ENCODE data around the gene PLCB1. TPM values are rescaled to one million over a fixed set of nuclear protein-coding genes. Genes with fewer than 3 reads are reported as not detected.
"Not testable (repeated sequence)": the region's sequence is repeated elsewhere in the genome, so short reads cannot be mapped to it uniquely, and the experiment has no call there.

The PLCB1 gene
- total RNA-seq, 1 donor from 2014 or later = 37.4 TPM

DNA sequence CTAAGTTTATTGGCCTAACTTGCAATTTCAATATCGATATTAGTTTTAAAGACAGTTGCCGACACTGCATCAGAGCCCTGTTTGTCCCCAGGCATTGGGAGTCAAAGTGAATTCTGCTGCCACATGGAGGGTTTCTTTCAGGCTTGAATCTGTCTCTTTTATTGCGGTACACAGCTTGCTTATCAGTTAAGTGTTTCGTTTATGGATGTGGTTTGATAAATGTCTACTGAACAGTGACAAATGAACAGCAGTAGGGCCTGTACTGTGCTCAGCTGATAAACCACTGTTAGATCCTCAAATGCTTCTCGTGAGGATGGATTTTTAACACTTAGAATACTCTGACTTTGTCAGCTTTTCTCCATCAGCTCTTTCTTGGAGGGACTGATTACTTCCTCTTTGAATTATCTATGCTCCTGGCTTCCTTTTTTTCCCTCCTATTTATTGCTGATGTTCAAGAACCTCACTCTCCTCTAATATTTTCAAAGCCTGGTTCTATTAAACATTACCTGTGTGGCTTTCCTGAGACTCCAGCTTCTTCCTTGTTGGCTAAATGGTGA is 240.8 kb downstream of the PLCB1 start:
- TF ChIP-seq, protein P1, sequence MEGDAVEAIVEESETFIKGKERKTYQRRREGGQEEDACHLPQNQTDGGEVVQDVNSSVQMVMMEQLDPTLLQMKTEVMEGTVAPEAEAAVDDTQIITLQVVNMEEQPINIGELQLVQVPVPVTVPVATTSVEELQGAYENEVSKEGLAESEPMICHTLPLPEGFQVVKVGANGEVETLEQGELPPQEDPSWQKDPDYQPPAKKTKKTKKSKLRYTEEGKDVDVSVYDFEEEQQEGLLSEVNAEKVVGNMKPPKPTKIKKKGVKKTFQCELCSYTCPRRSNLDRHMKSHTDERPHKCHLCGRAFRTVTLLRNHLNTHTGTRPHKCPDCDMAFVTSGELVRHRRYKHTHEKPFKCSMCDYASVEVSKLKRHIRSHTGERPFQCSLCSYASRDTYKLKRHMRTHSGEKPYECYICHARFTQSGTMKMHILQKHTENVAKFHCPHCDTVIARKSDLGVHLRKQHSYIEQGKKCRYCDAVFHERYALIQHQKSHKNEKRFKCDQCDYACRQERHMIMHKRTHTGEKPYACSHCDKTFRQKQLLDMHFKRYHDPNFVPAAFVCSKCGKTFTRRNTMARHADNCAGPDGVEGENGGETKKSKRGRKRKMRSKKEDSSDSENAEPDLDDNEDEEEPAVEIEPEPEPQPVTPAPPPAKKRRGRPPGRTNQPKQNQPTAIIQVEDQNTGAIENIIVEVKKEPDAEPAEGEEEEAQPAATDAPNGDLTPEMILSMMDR (IDR thresholded peaks at IDR 0.05; ENCODE audit: partially characterized antibody, unreplicated experiment) = no peak
- Mint-ChIP-seq H3K36me3 (ENCODE audit: unreplicated experiment) (no peaks in the 10 kb centered on the region), H3K27ac (ENCODE audit: unreplicated experiment) (no peak overlapping the region), H3K9me3 (ENCODE audit: unreplicated experiment) (no peaks in the 10 kb centered on the region), H3K4me1 (ENCODE audit: low read depth, unreplicated experiment) (no peaks in the 10 kb centered on the region), H3K4me3 (ENCODE audit: unreplicated experiment) (no peak overlapping the region), H3K27me3 (ENCODE audit: unreplicated experiment) (no peaks in the 10 kb centered on the region)
- no peak for DNase-seq

DNA sequence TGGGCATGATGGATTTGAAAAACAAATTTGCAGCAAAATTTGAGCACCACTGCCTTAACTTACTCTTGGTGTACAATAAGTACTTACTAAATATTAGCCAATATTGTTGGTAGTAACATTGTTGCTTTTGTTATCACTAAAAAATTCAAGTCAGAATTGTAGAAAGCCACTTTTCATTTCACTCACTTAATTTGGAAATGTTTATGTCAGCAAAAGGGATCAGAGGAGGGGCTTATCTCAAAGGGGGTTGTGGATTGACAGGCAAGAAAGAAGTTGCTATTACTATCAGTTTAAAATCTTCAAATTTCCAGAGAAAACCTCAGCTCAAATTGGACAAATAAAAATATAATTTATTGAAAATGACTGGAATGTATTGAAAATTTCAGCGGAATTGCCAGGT is 241.5 kb downstream of the PLCB1 start:
- TF ChIP-seq, protein P1 (IDR thresholded peaks at IDR 0.05; ENCODE audit: partially characterized antibody, unreplicated experiment) = no peak
- Mint-ChIP-seq H3K27me3 (ENCODE audit: unreplicated experiment) (no peaks in the 10 kb centered on the region), H3K27ac (ENCODE audit: unreplicated experiment) (no peak overlapping the region), H3K4me3 (ENCODE audit: unreplicated experiment) (no peak overlapping the region), H3K9me3 (ENCODE audit: unreplicated experiment) (no peaks in the 10 kb centered on the region), H3K4me1 (ENCODE audit: low read depth, unreplicated experiment) (no peaks in the 10 kb centered on the region), H3K36me3 (ENCODE audit: unreplicated experiment) (no peaks in the 10 kb centered on the region)
- no peak for DNase-seq

GRCh38 chr20:8375898-8376297 is 243.8 kb downstream of the PLCB1 start:
- Mint-ChIP-seq H3K4me3 (ENCODE audit: unreplicated experiment) (no peak overlapping the region), H3K27me3 (ENCODE audit: unreplicated experiment) (no peaks in the 10 kb centered on the region), H3K36me3 (ENCODE audit: unreplicated experiment) (no peaks in the 10 kb centered on the region), H3K27ac (ENCODE audit: unreplicated experiment) (no peak overlapping the region), H3K9me3 (ENCODE audit: unreplicated experiment) (no peaks in the 10 kb centered on the region), H3K4me1 (ENCODE audit: low read depth, unreplicated experiment) (no peaks in the 10 kb centered on the region)
- no peak for DNase-seq
- TF ChIP-seq, protein P1 (IDR thresholded peaks at IDR 0.05; ENCODE audit: partially characterized antibody, unreplicated experiment) = no peak

GRCh38 chr20:8376940-8377339 is 244.9 kb downstream of the PLCB1 start:
- TF ChIP-seq, protein P1 (IDR thresholded peaks at IDR 0.05; ENCODE audit: partially characterized antibody, unreplicated experiment) = no peak
- H3K4me3 Mint-ChIP-seq (ENCODE audit: unreplicated experiment) = no peak overlapping the region
- no peak overlapping the region for H3K27ac Mint-ChIP-seq (ENCODE audit: unreplicated experiment)
- H3K36me3 Mint-ChIP-seq (ENCODE audit: unreplicated experiment) = peaks cover 3% of the 10 kb centered on the region
- no peak for DNase-seq
- H3K27me3 Mint-ChIP-seq (ENCODE audit: unreplicated experiment) = no peaks in the 10 kb centered on the region
- H3K9me3 Mint-ChIP-seq (ENCODE audit: unreplicated experiment) = peaks cover 4% of the 10 kb centered on the region
- H3K4me1 Mint-ChIP-seq (ENCODE audit: low read depth, unreplicated experiment) = no peaks in the 10 kb centered on the region

- not testable (repeated sequence) for H3K27me3 Mint-ChIP-seq (ENCODE audit: unreplicated experiment); DNase-seq
These were observed 247.1 kb downstream of the PLCB1 start for GRCh38 chr20:8379125-8379524.

More at GRCh38 chr20:8379125-8379524, 247.1 kb downstream of the PLCB1 start:
- not testable (repeated sequence) for H3K27ac Mint-ChIP-seq (ENCODE audit: unreplicated experiment); H3K4me1 Mint-ChIP-seq (ENCODE audit: low read depth, unreplicated experiment); H3K4me3 Mint-ChIP-seq (ENCODE audit: unreplicated experiment); H3K9me3 Mint-ChIP-seq (ENCODE audit: unreplicated experiment)
- peaks cover 16% of the 10 kb centered on the region for H3K36me3 Mint-ChIP-seq (ENCODE audit: unreplicated experiment)
